NCI-H187 treated with DMSO at 0.1 percent for 48 hours (cell line): ENCODE results near the gene STXBP1.
A peak's percentile ranks its signal among the peaks of the same experiment; 100 is the strongest.

Experiments used
- DNase-seq: peaks from one replicate; lab custom pipeline; 2025; lab: John Stamatoyannopoulos, UW

STXBP1 gene

DNA sequence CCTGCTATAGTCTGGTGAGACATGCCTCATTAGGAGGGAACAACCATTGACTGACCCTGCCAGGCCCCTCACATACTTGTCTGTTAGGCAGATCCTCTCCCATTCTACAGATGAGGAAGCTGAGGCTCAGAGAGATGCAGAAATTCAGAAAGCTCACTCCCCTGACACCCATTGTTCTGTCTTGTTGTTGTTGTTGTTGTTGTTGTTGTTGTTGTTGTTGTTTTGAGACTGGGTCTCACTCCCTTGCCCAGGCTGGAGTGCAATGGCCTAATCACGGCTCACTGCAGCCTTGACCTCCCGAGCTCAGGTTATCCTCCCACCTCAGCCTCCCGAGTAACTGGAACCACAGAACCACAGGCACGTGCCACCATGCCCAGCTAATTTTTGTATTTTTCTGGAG lies 81.6 kb downstream of the STXBP1 start:
- DNase-seq: no peak

DNA sequence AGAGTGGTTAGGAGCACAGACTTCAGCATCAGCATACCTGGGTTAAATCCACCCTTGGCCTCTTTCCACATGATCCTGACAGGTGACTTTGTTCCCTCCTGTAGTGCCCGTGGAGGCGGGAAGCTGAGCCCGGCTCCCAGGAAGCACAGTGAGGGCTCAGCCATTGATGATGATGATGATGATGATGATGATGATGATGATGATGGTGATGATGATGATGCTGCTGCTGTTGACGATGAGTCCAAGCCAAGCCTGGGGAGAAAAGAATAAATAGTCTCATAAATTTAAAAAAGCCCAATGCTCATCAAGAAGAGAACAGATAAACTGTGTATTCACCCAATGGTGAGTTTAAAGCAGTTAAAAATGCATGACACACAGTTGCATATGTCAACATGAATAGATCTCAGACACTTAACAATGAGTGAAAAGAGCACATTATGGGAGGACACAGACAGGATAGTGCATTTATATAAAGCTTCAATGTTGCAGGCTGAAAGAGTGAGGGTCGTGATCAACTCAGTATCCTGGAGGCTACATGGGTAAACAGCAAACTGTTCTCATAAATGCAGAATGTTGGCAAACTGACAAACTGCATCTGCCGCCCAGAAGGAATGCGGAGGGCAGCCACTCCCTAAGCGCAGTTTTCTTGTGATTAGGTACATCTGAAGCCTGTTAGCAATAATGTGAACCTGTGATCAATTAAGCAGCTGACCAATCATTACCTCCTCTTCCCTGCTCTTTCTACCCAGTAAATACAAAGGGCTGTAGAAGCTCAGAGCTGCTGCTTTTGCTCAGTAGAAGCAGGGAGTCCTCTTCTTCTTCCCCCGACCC lies 83.0 kb downstream of the STXBP1 start:
- no peak for DNase-seq

DNA sequence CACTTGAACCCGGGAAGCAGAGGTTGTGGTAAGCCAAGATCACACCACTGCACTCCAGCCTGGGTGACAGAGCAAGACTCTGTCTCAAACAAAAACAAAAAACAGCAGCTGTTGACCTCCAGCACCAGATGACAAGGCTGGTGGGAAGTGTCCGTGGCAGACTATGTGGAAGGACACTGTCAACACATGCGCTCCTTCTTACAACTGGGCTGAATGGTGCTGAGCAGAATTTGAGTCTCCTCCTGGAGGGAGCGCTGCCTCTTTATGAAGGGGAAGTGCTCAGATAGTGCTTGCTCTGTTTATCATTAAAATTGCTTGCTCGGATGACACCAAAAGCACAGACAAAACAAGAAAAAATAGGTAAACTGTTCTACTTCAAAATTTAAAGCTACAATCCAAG lies 85.5 kb downstream of the STXBP1 start:
- no peak for DNase-seq

DNA sequence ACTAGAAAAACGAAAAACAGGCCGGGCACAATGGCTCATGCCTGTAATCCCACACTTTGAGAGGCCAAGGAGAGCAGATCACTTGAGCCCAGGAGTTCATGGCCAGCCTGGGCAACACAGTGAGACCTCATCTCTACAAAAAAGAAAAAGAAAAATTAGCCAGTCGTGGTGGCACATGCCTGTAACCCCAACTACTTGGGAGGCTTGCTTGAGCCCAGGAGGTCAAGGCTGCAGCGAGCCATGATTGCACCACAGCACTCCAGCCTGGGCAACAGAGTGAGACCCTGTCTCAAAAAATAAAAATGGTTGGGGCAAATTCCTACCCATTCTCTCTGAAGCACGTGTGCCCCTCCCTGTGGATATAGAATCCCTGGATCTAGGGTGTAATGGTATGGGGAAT lies 86.3 kb downstream of the STXBP1 start:
- no peak for DNase-seq

- peak; percentile 57 for DNase-seq
Observed at GRCh38 chr9:127698985-127699670, 87.1 kb downstream of the STXBP1 start.

DNA sequence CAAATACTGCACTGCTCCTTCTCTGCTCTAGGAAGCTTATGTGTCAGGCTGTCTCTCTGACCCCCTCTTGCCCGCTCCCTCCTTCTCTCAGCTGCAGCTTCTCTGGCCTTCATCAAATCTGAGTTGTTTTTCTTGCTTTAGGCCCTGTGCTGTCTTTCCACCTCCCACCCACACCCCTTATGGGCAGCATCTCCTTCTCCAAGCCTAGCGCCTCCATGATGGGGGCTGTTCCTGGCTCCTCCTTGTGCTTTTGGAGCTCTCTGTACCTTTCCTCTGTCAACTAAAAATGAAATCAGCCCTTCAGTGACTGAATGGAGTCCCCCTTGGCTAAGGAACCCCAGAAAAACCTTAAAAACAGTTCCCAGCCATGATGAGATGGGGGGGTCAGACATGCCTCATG lies 88.1 kb downstream of the STXBP1 start:
- no peak for DNase-seq

- DNase-seq: no peak
Observed at GRCh38 chr9:127700594-127701255, 88.6 kb downstream of the STXBP1 start.

DNA sequence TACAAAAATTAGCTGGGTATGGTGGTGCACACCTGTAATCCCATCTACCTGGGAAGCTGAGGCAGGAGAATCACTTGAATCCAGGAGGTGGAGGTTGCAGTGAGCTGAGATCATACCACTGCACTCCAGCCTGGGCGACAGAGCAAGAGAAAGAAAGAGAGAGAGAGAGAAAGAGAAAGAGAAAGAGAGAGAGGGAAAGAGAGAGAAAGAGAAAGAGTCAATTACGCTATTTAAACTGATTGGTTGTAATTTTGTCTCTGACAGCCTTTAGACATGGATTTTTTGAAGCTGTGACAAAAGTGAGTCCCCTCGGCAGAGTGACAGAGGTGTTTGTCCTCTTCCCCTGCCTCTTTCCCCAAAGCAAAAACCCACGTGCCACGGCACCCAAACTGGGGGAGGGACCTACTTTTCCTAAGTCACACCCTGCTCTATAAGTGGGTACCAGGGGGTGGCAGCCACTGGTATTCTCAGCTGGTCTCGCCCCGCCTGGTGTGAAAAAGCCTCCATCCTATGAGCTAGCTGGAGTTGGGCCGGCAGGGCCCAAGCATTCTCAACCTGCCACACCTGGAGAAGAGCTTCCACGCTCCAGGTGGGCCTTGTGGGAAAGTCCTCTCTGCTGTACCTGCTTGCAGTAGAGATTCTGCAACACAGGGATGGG lies 91.3 kb downstream of the STXBP1 start:
- no peak for DNase-seq

- no peak for DNase-seq
Observed at GRCh38 chr9:127705577-127706379, 93.7 kb downstream of the STXBP1 start.

DNA sequence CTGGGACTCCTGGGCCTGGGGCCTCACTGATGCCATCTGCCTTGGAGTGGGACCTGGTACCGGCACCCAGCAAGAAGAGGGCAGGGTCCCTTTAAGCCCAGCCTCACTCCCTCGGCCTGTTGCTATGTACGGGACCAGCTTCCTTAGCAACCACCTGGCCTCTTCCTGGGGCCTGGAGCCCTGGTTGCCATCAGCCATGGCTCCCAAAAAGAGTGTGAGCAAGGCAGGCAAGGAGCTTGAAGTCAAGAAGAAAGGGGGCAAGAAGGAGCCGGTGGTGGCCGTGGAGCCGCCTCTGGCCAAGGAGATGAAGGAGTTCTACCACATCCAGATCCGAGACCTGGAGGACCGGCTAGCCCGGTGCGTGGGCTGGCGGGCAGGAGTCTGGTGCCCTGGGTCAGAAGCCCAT lies 94.8 kb downstream of the STXBP1 start, which contains the start of gene CFAP157:
Gene CFAP157, plus strand, starts transcription at position 153 of the 406 bp plus-strand sequence. Its CDS starts 44 bp downstream, at position 197.
- no peak for DNase-seq

GRCh38 chr9:127707766-127708165 lies 95.7 kb downstream of the STXBP1 start:
- DNase-seq: no peak

DNA sequence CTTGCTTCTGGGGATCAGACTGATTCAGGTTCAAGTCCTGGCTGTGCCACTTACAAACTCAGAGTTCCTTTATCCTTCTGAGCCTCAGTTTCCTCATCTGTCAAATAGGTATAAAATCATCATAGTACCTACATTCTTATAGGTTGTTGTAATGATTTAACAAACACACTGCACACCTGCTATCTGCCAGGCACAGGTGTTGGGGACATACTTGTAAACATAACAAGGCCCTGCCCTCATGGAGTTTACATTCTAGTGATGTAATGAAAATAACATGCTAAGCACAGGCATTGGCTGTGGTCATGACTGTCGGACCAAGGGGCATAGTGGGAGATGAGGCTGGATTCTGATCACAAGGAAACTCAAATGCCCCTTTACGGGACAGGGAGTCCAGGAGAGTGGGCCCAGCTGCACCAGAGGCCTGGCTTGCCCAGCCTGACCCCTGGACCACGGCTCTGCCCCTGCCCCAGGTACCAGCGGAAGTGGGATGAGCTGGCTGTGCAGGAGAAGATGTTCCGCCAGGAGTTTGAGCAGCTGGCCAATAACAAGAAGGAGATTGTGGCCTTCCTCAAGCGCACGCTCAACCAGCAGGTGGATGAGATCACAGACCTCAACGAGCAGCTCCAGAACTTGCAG lies 97.0 kb downstream of the STXBP1 start:
- DNase-seq: no peak

GRCh38 chr9:127710204-127710783 lies 98.2 kb downstream of the STXBP1 start:
- DNase-seq: no peak

DNA sequence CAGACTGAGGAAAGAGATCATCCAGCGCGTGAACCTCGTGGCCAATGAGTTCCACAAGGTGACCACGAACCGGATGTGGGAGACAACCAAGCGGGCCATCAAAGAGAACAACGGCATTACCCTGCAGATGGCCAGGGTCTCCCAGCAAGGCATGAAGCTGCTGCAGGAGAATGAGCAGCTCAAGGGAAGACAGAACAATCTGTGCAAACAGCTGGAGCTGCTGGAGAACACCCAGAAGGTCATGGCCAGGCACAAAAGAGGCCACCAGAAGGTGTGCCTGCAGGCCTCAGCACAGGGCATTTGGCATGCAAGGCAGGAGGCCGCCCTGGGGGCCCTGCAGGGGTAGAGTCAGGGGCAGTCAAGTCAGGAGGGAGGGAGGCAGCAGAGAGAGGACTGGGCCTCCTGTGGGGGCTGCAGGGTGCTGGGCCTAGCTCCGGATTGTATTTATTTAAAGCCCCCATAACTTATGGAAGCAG lies 99.2 kb downstream of the STXBP1 start:
- DNase-seq: no peak

DNA sequence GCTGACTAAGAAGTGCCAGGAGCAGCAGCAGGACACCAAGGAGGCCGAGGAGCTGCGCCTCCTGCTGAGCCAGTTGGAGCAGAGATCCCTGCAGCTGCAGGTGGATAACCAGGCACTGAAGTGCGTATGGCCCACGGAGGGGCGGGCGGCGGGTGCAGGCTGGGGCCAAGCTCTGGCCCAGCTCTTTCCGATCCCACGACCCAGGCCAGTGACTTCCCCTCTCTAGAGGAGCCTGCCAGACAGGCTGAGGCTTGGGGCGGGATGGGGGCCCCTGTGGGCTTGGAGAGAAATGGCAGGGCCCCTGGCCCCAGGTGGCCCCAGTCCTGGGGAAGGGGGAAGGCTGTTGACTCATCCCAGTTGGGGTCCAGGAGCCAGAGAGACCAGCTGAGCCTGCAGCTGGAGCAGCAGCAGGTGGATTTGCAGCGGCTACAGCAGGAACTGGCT lies 99.8 kb downstream of the STXBP1 start:
- no peak for DNase-seq

- no peak for DNase-seq
Observed at GRCh38 chr9:127712371-127712770, 100.3 kb downstream of the STXBP1 start.

- no peak for DNase-seq
Observed at GRCh38 chr9:127712867-127713266, 100.8 kb downstream of the STXBP1 start.

GRCh38 chr9:127714020-127714750 lies 102.1 kb downstream of the STXBP1 start:
- DNase-seq: no peak

DNA sequence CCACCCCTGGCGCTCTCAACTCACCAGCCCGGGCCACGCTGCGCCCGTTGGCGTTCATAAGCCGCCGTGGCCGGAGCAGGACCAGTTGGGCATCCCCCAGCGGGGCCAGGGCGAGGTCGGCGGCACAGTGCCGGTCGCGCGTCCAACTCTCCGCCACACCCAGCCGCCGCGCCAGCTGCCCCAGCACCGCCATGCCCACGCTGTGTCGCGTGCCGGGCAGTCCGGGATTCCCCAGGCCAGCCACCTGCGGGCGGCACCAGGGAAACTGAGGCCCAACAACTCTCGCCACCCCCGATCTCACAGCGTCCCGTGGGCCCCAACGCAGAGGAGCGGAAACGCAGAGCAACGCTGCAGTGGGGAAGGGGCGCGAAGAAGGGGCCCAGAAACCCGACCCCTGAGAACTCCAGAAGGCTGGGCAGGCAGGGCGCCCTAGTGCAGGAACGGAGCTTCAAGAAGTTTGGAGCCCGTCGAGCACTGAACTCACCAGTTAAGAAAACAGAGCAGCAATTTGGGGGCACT lies 102.9 kb downstream of the STXBP1 start:
- no peak for DNase-seq
